Stimulated activated CD4-positive, alpha-beta T cell treated with anti-CD3 and anti-CD28 coated beads, TNF-alpha, amount 100 ng/mL, for 48 hours (primary cell): Measurements from ENCODE around the gene TMEM185B.

ENCODE experiments used
- DNase-seq, 3 donors: peaks; one replicate each; pipeline ENCODE4 v3.0.0-alpha.2; 2020; ENCODE audit warnings: low read depth in 3 of 3

TMEM185B gene

GRCh38 chr2:120231974-120232635 lies 8.9 kb upstream of the TMEM185B start:
- peak; percentile 42 to 68 (median 57) for DNase-seq

- peak in 1 of 3 donors; percentile 41 for DNase-seq
These were observed 8.4 kb upstream of the TMEM185B start for GRCh38 chr2:120231564-120231973.

DNA sequence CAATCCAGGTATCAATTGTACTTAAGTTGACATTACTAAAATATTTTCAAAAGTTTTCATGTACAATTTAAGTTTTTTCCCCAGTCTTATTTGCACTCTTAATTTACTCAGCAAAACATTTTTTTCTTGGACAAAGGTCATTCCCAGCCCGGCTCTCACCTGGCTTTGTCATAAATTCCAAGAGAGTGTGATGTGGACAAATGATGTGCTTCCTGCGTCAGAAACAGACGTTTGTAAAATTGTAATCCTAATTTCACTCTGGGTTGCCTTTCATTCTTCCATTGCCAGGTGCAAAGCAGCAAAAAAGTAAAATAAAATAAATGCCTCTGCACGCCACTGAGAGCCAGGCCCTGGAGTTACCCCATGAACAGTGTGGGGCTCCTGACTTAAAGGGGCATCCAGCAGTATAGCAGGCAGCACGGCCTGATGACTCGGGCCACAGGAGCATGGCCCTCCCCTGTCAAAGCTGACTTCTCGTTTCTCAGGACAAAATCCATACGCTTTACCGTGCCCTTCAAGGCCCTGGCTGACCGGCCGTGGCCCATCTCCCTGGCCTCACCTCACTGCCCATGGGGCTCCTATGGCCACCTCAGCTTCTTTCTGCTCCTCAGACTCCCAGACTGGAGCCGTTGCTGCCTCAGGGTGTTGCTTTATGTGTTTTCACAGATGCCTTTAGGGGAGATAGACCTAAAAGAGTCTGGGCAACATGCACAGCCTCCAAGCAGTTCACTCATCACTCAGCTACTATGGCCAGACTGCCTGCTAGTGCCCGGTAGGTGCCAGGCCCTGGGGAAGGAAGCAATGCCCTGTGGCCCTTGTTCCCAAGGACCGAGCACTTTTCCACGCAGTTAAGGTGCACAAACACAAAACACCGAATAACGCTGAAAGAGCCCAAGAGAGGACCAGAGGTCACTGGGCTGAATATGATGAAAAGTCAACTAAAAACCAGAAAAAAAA lies 7.6 kb upstream of the TMEM185B start:
- DNase-seq, result no peak

DNA sequence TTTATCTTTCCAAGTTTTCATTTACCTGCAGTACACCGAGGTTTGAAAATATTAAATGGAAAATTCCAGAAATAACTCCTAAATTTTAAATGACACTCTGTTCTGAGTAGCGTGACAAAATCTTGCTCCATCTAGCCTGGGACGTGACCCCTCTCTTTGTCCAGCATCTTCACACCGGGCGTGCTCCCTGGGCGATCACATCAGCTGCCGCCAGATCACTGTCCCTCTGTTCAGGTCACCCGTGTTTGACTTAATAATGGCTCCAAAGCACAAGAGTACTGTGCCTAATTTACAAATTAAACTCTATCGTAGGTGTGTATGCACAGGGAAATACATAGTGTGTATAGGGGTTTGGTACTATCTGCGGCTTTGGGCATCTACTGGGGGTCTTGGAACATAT lies 6.1 kb upstream of the TMEM185B start:
- no peak for DNase-seq

- DNase-seq, result no peak
These were observed 5.3 kb upstream of the TMEM185B start for GRCh38 chr2:120228503-120228902.

GRCh38 chr2:120227111-120227991 lies 4.2 kb upstream of the TMEM185B start:
- peak in 1 of 3 donors; percentile 19 for DNase-seq

GRCh38 chr2:120226316-120226715 lies 3.1 kb upstream of the TMEM185B start:
- DNase-seq, result no peak

GRCh38 chr2:120225549-120226065 lies 2.4 kb upstream of the TMEM185B start:
- DNase-seq, result no peak

DNA sequence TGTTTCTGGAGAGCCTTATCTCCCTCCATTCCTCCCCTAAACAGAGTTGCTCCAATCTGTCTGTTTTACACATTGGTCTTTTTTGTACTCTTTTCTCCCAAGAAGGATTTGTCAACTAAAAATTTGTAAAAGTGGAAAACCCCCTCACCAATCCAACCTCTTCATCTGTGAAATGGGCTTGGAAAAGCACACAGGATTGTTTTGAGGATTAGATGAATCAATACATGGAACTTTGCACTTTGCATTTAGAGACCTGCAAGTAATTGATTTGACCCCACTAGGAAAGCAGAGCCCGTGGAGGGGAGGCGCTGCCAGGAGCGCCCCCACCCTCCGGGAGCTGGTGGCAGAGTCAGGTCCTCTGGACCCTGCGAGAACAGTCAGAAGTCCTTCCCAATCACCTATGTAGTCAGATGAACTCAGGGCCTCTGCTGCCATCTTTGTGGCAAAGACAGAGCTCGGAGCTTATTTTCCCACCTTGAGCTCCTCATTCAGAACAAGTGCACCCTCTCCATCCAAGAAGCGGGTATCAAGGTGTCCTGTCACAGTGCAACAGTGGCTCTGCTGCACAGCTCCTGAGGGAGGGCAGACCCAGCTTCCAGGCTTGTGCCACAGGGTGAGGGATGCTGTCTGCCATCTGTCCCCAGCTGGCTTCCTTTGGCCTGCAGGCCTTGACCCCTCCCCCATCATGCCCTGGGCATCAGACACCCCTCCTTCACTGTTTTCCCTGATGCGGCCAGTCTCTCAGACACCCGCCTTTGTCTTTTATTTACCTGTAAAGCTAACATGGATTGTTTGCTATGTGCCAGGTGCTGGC lies 1.7 kb upstream of the TMEM185B start:
- DNase-seq, result no peak

DNA sequence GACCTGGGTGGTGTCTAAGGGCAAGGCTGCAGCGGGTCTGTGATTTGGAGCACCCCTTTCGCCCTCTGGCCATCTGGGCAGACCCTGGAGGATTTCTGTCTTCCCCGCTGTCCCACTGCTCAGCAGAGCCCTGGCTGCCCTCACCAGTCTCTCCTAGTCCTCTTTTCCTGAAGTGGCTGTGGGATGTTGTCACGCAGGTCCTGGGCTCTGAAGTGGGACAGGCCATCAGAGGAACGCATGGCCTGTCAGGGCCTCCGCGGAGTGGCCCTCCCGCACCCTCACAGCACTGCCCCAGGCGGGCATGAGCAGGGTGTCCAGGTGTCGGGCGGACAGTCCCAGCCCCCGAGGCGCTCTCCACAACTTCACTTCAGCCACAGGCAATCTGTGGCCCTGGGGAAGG lies 1.1 kb upstream of the TMEM185B start:
- DNase-seq, result no peak

GRCh38 chr2:120222186-120223033 lies 790 bp downstream of the TMEM185B start:
- DNase-seq, result no peak

DNA sequence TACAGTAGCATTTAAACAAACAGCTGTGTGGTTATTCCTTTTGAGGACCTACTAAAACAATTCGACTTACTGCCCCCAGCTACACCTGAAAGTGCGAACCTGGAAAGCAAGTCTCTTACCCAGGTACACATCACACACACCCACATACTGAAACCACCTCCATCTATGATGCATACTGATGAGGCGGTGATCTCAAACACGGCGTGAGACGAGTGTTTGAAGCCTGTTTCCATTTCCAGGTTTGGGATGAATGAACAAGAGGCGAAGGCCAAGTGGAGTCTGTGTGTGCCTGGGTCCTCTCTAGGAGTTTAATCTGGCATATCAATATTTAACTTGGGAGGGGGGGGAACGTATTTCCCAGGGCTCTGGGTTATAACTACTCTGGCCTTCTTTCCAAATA lies 1.6 kb downstream of the TMEM185B start:
- DNase-seq, result no peak

- DNase-seq, result no peak
These were observed 2.4 kb downstream of the TMEM185B start for GRCh38 chr2:120220756-120221155.

DNA sequence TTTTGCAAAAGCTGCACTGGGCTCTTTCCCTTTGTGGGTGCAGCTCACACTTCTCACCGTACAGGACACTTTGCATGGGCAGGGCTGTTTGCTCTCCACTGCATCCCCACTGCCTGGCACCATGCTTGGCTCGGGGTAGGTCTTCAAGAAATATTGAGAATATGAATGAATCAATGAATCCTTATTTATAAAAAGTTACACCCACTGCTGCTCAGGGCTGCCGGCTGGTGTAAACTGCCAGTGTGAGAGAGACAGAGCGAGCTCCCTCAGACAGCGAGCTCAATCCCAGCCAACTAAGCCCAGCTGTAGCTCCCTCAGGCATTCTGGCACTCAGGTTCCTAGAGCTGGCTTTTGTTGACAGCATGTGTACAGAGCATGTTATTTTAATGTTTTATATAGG lies 3.4 kb downstream of the TMEM185B start:
- DNase-seq, result no peak

GRCh38 chr2:120219291-120219690 lies 3.9 kb downstream of the TMEM185B start:
- no peak for DNase-seq

DNA sequence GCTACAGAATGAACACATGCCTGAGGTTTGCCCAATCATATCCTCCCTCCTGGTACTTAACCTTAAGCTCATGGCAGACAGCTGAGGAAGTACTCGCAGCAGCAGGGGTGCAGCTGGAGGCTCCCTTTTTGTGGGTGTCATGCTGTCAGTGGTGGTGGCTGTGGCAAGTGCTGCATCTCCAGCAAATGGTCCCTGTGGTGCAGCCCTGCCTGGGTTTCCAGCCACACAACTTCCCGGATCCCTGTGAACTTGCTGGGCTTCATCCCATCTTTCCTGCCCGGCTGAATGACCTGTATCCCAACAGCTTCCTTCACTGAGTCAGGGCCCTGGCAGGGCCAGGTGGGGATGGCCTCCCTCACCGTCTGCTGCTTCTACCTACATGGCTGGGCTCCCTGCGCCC lies 5.0 kb downstream of the TMEM185B start:
- no peak for DNase-seq

- DNase-seq, result no peak
These were observed 12.9 kb downstream of the TMEM185B start for GRCh38 chr2:120210270-120210693.

- DNase-seq, result no peak
These were observed 13.6 kb downstream of the TMEM185B start for GRCh38 chr2:120209427-120210269.
